NB4 (cell line): ENCODE results near the gene DRD2.

ENCODE experiments used
- MYC ChIP-seq: IDR thresholded peaks from 2 replicates; pipeline ENCODE4 v1.6.1; 2011; ENCODE audit warnings: low read depth, low read length
- POLR2A ChIP-seq: IDR thresholded peaks from 2 replicates; pipeline ENCODE4 v1.6.1; 2011; ENCODE audit warnings: mild to moderate bottlenecking; ENCODE audit not compliant: insufficient read length; ENCODE audit errors: extremely low read depth
- TF ChIP-seq, protein P1 (sequence below): IDR thresholded peaks from 2 replicates; pipeline ENCODE4 v1.6.1; 2011; ENCODE audit warnings: low read depth, low read length
- TF ChIP-seq, protein P2 (sequence below): IDR thresholded peaks from one replicate; pipeline ENCODE4 v1.5.1; 2012; ENCODE audit warnings: low read depth, low read length

DNA sequence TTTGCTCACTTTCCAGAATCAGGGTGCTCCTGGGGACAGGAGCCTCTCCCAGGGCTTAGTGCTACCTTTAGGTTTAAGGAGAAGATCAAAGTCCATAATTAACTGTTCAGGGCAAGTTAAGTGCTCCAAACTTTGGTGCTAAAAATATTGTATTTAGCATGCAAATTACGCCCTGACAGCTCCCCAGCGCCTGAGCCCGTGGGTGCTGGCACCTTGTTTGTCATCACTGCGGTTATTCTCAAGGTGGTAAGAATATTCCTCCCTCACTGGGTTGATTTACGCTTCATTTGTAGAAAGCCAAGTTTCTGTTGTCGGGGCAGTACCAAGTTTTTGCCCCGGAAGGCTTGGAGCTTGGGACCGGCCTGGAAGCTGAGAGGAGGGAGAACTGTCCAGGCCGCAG, 66.3 kb downstream of the DRD2 start:
- TF ChIP-seq, protein P1, sequence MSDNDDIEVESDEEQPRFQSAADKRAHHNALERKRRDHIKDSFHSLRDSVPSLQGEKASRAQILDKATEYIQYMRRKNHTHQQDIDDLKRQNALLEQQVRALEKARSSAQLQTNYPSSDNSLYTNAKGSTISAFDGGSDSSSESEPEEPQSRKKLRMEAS: no peak
- TF ChIP-seq, protein P2, sequence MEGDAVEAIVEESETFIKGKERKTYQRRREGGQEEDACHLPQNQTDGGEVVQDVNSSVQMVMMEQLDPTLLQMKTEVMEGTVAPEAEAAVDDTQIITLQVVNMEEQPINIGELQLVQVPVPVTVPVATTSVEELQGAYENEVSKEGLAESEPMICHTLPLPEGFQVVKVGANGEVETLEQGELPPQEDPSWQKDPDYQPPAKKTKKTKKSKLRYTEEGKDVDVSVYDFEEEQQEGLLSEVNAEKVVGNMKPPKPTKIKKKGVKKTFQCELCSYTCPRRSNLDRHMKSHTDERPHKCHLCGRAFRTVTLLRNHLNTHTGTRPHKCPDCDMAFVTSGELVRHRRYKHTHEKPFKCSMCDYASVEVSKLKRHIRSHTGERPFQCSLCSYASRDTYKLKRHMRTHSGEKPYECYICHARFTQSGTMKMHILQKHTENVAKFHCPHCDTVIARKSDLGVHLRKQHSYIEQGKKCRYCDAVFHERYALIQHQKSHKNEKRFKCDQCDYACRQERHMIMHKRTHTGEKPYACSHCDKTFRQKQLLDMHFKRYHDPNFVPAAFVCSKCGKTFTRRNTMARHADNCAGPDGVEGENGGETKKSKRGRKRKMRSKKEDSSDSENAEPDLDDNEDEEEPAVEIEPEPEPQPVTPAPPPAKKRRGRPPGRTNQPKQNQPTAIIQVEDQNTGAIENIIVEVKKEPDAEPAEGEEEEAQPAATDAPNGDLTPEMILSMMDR: no peak
- no peak for TF ChIP-seq POLR2A
- TF ChIP-seq MYC: no peak
